ENCODE measurements around the gene TNS2. TPM values are rescaled to one million over a fixed set of nuclear protein-coding genes. Genes with fewer than 3 reads are reported as not detected.

Gene TNS2
- total and polyA plus RNA-seq, 2 of the 13 experiments (the other 11 are each of a cell fraction or from before 2014, with no cell fraction given), result 8.9 to 20.4 TPM

- H2AFZ ChIP-seq (ENCODE audit: low read length), result no peak overlapping the region
- no peaks in the 10 kb centered on the region for H3K36me3 ChIP-seq (replicated peaks in 1 of 2; ENCODE audit: control insufficient read depth in 1 of 2, insufficient read depth in 2 of 2, low read length in 2 of 2)
- ATAC-seq (no peak), DNase-seq (ENCODE audit: low spot score) (no peak), FAIRE-seq (no peak)
- no peak overlapping the region for H3K9ac ChIP-seq (ENCODE audit: insufficient read depth, low read depth, low read length)
- ChIA-PET CTCF (ENCODE audit: low intra/inter-chr PET ratio, low total read pairs) (no interaction called here), POLR2A (interaction anchor here (2.5 kb wide), 1 partner anchor 11 kb away, joined by 11 read pairs; the partner anchor contains the start of gene SPRYD3)
- 7% methylated on average over 2 of the region's 2 CpGs for WGBS (ENCODE audit: low lambda C conversion rate)
- BruUV-seq (replicated peaks), result no TSS peak
- in situ Hi-C loops (cut with HindIII; ENCODE audit: extremely low pct_ligation_motif_present, low pct_unique_long_range_greater_than_20kb), result no loop called here
- no peak overlapping the region for H3K27ac ChIP-seq (ENCODE audit: extremely low read length, insufficient read depth, low read length)
- H3K4me2 ChIP-seq (ENCODE audit: low read depth, low read length), result no peak overlapping the region
- H4K20me1 ChIP-seq (ENCODE audit: insufficient read depth, low read length), result no peaks in the 10 kb centered on the region
- intact Hi-C loops (cut with micrococcal nuclease; ENCODE audit: unreplicated experiment), result no loop called here
- no peak for TF ChIP-seq NRL (CRISPR knock-in tag; IDR thresholded peaks at IDR 0.05; ENCODE audit: borderline replicate concordance)
- TF ChIP-seq ZNF569 (CRISPR knock-in tag; IDR thresholded peaks at IDR 0.05; ENCODE audit: borderline replicate concordance), result no peak
- TF ChIP-seq DR1 (CRISPR knock-in tag; IDR thresholded peaks at IDR 0.05), result no peak
- TF ChIP-seq RBM39 (IDR thresholded peaks at IDR 0.05; ENCODE audit: low read depth, low read length, poor library complexity, severe bottlenecking), result no peak
- no peak for TF ChIP-seq RBM22 (optimal IDR thresholded peaks at IDR 0.05; ENCODE audit: low read length)
- no peak for TF ChIP-seq MIER3 (CRISPR knock-in tag; IDR thresholded peaks at IDR 0.05; ENCODE audit: borderline replicate concordance)
- no peak for TF ChIP-seq ZNF430 (CRISPR knock-in tag; IDR thresholded peaks at IDR 0.05)
- no peak for TF ChIP-seq ZNF749 (CRISPR knock-in tag; IDR thresholded peaks at IDR 0.05; ENCODE audit: borderline replicate concordance)
- TF ChIP-seq ARNT (IDR thresholded peaks at IDR 0.05), result no peak
- no peak for TF ChIP-seq MED13 (CRISPR knock-in tag; IDR thresholded peaks at IDR 0.05)
- no peak for TF ChIP-seq ZNF180 (CRISPR knock-in tag; IDR thresholded peaks at IDR 0.05; ENCODE audit: borderline replicate concordance, low read depth)
- TF ChIP-seq, protein P1, sequence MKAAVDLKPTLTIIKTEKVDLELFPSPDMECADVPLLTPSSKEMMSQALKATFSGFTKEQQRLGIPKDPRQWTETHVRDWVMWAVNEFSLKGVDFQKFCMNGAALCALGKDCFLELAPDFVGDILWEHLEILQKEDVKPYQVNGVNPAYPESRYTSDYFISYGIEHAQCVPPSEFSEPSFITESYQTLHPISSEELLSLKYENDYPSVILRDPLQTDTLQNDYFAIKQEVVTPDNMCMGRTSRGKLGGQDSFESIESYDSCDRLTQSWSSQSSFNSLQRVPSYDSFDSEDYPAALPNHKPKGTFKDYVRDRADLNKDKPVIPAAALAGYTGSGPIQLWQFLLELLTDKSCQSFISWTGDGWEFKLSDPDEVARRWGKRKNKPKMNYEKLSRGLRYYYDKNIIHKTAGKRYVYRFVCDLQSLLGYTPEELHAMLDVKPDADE (CRISPR knock-in tag; IDR thresholded peaks at IDR 0.05), result no peak
- TF ChIP-seq ZSCAN21 (CRISPR knock-in tag; IDR thresholded peaks at IDR 0.05; ENCODE audit: borderline replicate concordance), result no peak
- no peak for TF ChIP-seq SRSF9 (IDR thresholded peaks at IDR 0.05; ENCODE audit: borderline replicate concordance, insufficient read depth, low read depth, low read length, poor library complexity, severe bottlenecking)
- TF ChIP-seq ZFP36L2 (CRISPR knock-in tag; IDR thresholded peaks at IDR 0.05), result no peak
- TF ChIP-seq ZBTB8A (CRISPR knock-in tag; IDR thresholded peaks at IDR 0.05; ENCODE audit: borderline replicate concordance, low read depth), result no peak
- TF ChIP-seq ZFP36 (IDR thresholded peaks at IDR 0.05; ENCODE audit: borderline replicate concordance, low read depth, low read length, partially characterized antibody), result no peak
- no peaks in the 10 kb centered on the region for H3K9me3 ChIP-seq (ENCODE audit: low read length)
- peaks cover 0 to 12% of the 10 kb centered on the region in 2 experiments; a peak in 2 of 5 replicates for H3K27me3 ChIP-seq (ENCODE audit: control insufficient read depth in 1 of 2, insufficient read depth in 2 of 2, low read length in 2 of 2)
- peaks cover 18% of the 10 kb centered on the region for H3K4me1 ChIP-seq (ENCODE audit: insufficient read depth, low read length)
- H3K79me2 ChIP-seq (ENCODE audit: insufficient read depth, low read length), result no peaks in the 10 kb centered on the region
- no peak overlapping the region for H3K4me3 ChIP-seq (replicated peaks in 1 of 3; ENCODE audit: insufficient read depth in 1 of 3, low read depth in 2 of 3, low read length in 3 of 3)
Observed at GRCh38 chr12:53090554-53090953, 40.7 kb downstream of the TNS2 start.

All from HepG2 (cell line).